GM12872 (cell line): ENCODE measurements around the gene TMEM54.

Experiments
- TF ChIP-seq, protein P1 (sequence below): IDR thresholded peaks from 3 replicates; pipeline ENCODE4 v1.5.1; 2011; ENCODE audit warnings: low read depth, mild to moderate bottlenecking, low read length, moderate library complexity; ENCODE audit not compliant: insufficient read depth

TMEM54 gene

DNA sequence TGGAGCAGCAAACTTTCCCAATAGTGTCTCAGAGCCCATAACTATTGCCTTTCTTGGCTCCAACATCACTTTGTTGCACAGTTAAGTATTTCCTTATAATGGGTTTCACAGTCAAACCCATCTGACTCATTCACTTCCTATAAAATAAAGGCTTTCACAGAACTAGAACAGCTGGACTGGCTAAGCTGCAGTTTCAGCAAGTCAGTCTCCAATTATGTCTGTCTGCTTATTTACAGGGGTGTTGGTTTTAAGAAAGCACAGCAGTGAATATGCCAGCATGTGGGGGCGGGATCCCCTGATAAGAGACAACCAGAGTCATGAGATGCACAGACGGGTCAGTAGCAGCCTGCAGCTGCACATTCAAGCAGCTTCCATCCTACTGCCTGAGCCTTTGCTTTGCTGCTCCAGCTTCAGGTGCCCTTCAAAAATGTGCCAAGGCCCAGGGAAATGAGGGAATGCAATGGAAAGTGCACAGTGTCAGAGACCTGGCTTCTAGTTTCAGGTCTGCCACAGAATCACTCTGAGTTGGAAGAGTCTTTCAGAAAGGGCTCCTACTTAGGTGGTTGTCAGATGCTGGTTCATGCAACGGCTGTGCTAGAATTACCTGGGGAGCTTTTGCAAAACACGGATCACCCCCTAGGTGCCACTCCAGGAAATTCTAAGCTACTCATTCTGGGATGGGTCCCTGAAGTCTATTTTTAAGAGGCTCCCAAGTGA lies 38.6 kb upstream of the TMEM54 start:
- TF ChIP-seq, protein P1, sequence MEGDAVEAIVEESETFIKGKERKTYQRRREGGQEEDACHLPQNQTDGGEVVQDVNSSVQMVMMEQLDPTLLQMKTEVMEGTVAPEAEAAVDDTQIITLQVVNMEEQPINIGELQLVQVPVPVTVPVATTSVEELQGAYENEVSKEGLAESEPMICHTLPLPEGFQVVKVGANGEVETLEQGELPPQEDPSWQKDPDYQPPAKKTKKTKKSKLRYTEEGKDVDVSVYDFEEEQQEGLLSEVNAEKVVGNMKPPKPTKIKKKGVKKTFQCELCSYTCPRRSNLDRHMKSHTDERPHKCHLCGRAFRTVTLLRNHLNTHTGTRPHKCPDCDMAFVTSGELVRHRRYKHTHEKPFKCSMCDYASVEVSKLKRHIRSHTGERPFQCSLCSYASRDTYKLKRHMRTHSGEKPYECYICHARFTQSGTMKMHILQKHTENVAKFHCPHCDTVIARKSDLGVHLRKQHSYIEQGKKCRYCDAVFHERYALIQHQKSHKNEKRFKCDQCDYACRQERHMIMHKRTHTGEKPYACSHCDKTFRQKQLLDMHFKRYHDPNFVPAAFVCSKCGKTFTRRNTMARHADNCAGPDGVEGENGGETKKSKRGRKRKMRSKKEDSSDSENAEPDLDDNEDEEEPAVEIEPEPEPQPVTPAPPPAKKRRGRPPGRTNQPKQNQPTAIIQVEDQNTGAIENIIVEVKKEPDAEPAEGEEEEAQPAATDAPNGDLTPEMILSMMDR: no peak

DNA sequence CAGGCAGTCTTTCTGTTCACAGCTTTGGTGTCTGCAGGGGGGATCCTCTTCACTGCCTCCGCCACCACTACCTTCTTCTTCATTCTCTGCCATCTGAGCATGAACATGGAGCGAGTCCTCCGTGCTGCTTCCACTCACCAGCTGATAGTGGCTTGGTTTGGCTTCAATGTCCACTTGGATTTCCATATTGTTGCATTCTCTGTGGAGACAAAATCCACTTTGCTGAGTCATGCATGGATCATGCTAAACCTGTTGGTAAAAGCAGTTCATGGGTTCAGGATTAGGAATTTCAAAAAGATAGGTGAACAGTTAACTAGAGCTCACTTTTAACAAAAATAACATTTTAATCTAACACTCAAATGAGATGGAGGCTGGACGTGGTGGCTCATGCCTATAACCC lies 35.9 kb upstream of the TMEM54 start:
- TF ChIP-seq, protein P1: no peak

DNA sequence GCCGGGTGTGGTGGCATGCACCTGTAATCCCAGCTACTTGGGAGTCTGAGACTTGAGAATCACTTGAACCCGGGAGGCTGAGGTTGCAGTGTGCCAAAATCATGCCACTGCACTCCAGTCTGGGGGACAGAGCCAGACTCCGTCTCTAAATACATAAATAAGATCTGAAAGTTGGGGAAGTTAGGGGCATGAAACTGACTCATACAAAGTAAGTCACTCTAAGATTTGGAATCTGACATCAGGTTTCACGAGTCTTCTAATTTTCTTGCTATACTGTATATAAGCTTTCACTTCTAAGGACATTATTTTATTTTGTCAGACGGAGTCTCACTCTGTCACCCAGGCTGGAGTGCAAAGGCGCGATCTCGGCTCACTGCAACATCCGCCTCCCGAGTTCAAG lies 33.3 kb upstream of the TMEM54 start:
- TF ChIP-seq, protein P1: no peak

DNA sequence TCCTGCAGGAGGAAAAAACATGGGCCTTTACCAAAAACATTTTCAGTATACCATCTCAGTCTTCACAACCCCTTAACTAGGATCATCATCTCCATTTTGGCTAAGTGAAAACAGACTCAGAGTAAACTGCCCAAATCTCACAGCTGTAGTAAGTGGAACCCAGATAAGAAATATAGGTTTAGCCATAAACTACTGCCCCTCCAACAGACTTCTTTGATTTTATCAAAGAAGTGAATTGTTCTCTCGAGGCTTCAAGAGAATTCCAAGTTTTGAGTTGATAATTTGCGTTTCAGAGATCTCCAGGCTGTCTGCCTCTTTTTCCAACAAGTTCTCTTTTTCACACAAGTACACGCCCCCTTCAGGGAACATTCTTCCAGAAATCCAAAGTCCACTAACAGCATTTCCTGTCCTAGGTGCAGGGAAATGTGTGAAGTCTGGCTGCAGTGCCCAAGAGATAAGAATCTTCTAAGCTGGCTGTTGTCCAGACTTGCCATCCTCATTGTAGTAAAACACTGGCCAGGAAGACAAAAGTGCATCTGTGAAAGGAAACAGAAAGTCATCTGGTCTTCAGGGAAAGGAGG lies 32.6 kb upstream of the TMEM54 start:
- TF ChIP-seq, protein P1: no peak

DNA sequence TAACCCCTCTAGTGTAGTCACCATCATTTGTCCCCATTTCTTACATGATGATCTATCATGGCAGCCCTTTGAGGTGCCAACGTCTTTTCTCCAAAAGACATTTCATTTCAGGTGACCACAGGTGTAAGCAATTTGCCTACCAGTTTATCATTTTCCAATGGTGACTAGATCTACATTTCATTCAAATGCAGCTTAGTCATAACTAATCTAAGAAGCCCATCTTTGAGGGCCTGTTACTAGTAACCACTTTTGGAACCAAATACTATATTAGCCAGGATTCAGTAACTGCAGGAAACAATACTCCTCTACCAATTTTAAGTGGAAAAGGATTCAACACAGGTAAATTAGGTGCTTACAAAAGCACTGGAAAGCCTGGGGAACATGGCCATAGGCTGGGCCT lies 30.6 kb upstream of the TMEM54 start:
- TF ChIP-seq, protein P1: no peak

DNA sequence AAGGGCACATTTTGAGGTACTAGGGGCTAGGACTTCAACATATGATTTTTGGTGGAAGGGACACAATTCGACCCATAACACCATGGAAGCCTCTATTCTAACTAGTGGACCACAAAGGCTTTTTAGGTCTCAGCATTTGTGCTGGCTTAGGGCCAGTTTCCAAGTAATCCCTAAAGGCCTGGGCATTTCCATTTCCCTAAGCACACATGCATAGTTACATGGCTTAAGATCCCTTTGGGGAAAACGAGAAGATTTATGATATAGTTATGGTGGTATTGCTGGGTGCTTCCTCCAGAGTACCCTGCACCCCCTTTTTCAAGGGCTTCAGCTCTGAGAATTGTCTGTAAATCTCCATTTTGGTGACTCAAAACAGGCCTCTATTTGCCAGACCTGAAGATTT lies 28.2 kb upstream of the TMEM54 start:
- TF ChIP-seq, protein P1: no peak

DNA sequence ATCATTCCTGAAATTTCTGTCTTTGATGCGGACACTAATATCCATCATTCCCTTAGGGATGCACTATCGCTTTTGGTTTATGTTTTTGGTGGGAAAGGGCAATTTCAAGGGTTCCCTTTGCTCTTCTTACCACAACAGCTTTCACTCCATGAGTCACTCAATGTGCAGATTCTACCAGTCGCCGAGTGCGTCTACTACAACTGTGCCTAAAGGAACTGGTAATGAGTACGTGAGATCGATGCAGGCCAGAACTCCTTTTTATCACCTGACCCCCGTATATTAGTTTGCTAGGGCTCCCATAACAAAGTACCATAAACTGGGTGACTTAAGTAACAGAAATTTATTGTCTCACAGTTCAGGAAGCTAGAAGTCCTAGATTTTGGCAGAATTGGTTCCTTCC lies 27.5 kb upstream of the TMEM54 start:
- TF ChIP-seq, protein P1: no peak
